T-cell (primary cell): ENCODE data around the gene PTPN2. TPM values are rescaled to one million over a fixed set of nuclear protein-coding genes. Genes with fewer than 3 reads are reported as not detected.

ENCODE experiments used
- ATAC-seq, 4 experiments: fragments of 200-7000 bp in 3 of 4; fragments of 150-1000 bp in 1 of 4; cut with Tn5 transposase; replicated peaks in 1 of 4; 1 replicate in 3 of 4; 2 replicates in 1 of 4; pipeline ENCODE4 v1.10.0; 2021; ENCODE audit warnings: moderate library complexity in 3 of 4, mild to moderate bottlenecking in 2 of 4, moderate number of reproducible peaks in 1 of 4
- CTCF ChIA-PET, 2 donors: fragments of 300-600 bp; sonication (Branson Sonifier 250); formaldehyde crosslinking; loops; one replicate each; lab custom pipeline; 2022; ENCODE audit warnings: antibody characterized with exemption in 2 of 2; lab: Charles Lee
- POLR2A ChIA-PET, 2 donors: fragments of 300-600 bp; sonication (Branson Sonifier 250); formaldehyde crosslinking; loops; one replicate each; lab custom pipeline; 2022; ENCODE audit warnings: antibody characterized with exemption in 2 of 2; lab: Charles Lee
- DNase-seq, 35 experiments: peaks; one replicate each; pipeline versions ENCODE4 v3.0.0 to v3.0.0-alpha.2; 2013 to 2023
- H3K27ac ChIP-seq: one replicate; pipeline ENCODE4 v1.5.1; 2013; ENCODE audit warnings: low read length
- H3K27me3 ChIP-seq, 2 experiments: replicated peaks in 1 of 2; 1 replicate in 1 of 2; 2 replicates in 1 of 2; pipeline versions ENCODE4 v1.6.1 to v1.7.0; 2013; ENCODE audit warnings: low read length in 1 of 2, mixed read lengths in 1 of 2; ENCODE audit not compliant: control insufficient read depth in 2 of 2, insufficient read depth in 2 of 2; ENCODE audit errors: extremely low read depth in 1 of 2
- H3K36me3 ChIP-seq, 2 donors: 1 replicate in 1 of 2; 2 replicates in 1 of 2; pipeline versions ENCODE4 v1.6.1 to v1.7.0; 2013; ENCODE audit warnings: low read length in 1 of 2; ENCODE audit not compliant: control insufficient read depth in 2 of 2, insufficient read depth in 1 of 2; ENCODE audit errors: extremely low read depth in 1 of 2
- H3K4me1 ChIP-seq, 2 experiments: 1 replicate in 1 of 2; 2 replicates in 1 of 2; pipeline versions ENCODE4 v1.6.1 to v1.7.0; 2013; ENCODE audit warnings: low read length in 2 of 2, mixed read lengths in 1 of 2; ENCODE audit not compliant: insufficient read depth in 2 of 2, control insufficient read depth in 1 of 2; ENCODE audit errors: extremely low read depth in 1 of 2
- H3K4me3 ChIP-seq, 2 donors: 1 replicate in 1 of 2; 2 replicates in 1 of 2; pipeline versions ENCODE4 v1.5.1 to v1.7.0; 2013; ENCODE audit warnings: mild to moderate bottlenecking in 2 of 2, low read length in 1 of 2, moderate library complexity in 1 of 2; ENCODE audit not compliant: control insufficient read depth in 1 of 2; ENCODE audit errors: extremely low read depth in 1 of 2
- H3K9me3 ChIP-seq: 2 replicates; pipeline ENCODE4 v1.7.0; 2013
- H3K27ac Mint-ChIP-seq, 2 donors: one replicate each; pipeline ENCODE4 v1.8.0; 2020 to 2021; ENCODE audit warnings: mild to moderate bottlenecking in 2 of 2, mixed read lengths in 2 of 2
- H3K27me3 Mint-ChIP-seq, 2 donors: one replicate each; pipeline ENCODE4 v1.8.0; 2021 to 2022; ENCODE audit warnings: mixed read lengths in 2 of 2
- H3K36me3 Mint-ChIP-seq: one replicate; pipeline ENCODE4 v1.8.0; 2021; ENCODE audit warnings: mixed read lengths
- H3K4me1 Mint-ChIP-seq, 3 donors: one replicate each; pipeline ENCODE4 v1.8.0; 2020 to 2022; ENCODE audit warnings: mixed read lengths in 3 of 3, mild to moderate bottlenecking in 1 of 3
- H3K4me3 Mint-ChIP-seq, 3 donors: one replicate each; pipeline ENCODE4 v1.8.0; 2020 to 2022; ENCODE audit warnings: mild to moderate bottlenecking in 3 of 3, mixed read lengths in 3 of 3, moderate library complexity in 3 of 3
- H3K9me3 Mint-ChIP-seq, 3 donors: one replicate each; pipeline ENCODE4 v1.8.0; 2020 to 2022; ENCODE audit warnings: mixed read lengths in 3 of 3
- WGBS: methylation state at CpG from one replicate; pipeline ENCODE4 v1.1.5; 2013; ENCODE audit warnings: missing lambda C conversion rate; ENCODE audit not compliant: insufficient coverage; 5-methylcytosine and 5-hydroxymethylcytosine counted together
- total RNA-seq, 35 experiments: library from RNA in 6 of 35; stranded (reverse) in 6 of 35; fragments of 120-200 nt in 1 of 35; gene quantifications; one replicate each; pipeline versions ENCODE4 v1.2.1 to v1.2.4 and lab custom pipeline; 2013 to 2026

The PTPN2 gene
- total RNA-seq (10 to 100 TPM; 44.8 to 78.4 (median 57.2) TPM), total RNA-seq (lab: John Stamatoyannopoulos, UW) (55.1 to 110 (median 75.9) reads per million in 29 experiments)
- total RNA-seq (2013), result 83.4 TPM

DNA sequence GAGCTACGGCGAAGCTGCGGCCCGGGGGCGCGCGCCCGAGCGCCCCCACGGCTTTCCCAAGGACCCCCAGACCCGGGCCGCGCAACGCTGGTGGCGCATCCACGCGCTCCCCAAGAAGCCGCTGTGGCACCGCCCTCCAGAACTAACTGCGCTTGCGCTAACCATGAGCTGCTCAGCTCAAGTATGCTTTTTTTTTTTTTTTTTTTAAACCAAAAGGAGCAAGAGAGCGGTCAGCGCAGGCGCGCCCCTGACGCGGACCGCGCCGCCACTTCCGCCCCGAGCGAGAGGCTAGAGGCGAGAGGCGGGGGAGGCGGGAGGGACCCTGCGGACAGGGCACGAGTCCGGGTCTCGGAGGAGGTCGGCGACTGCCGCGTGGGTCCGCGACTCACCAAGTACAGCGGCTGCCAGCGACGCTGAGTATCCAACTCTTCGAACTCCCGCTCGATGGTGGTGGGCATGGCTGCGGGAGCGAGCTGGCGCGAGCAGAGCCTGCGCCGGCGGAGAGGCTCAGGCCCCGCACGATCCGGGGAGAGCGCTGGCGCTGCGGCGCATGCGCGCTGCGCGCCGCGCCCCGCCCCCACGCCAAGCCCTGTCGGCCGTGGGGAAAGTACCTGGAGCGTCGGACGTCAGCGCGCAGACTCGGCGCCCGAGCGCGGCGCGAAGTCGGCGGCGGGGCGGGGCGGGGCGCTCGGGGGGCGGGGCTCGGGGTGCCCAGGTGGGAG, at the start of gene PTPN2:
TSS of gene PTPN2 (minus strand) at position 554 of the 722 bp plus-strand sequence. CDS start at position 458, 96 bp downstream.
- POLR2A ChIA-PET, result interaction anchor here (0.6 to 1.9 kb wide), 36 partner anchors 9 to 729 kb away, joined by 3 to 18 read pairs (median 6); partner anchors contain the start of genes AFG3L2 (in 2 of the 2) and CEP192 (in 2 of the 2)
- 0% methylated on average over 96 of the region's 97 CpGs for WGBS
- peak within 1 kb of the TSS; percentile 86 to 92 (median 92) for H3K4me3 Mint-ChIP-seq
- peak within 1 kb of the TSS; percentile 92 to 95 for H3K27ac Mint-ChIP-seq
- DNase-seq, result peak; percentile 79 to 97 (median 91)
- peaks cover 56 to 65% (median 60%) of the 10 kb centered on the region in 3 donors for H3K4me1 Mint-ChIP-seq
- Histone ChIP-seq H3K36me3 (no peaks in the 10 kb centered on the region), H3K4me1 (peaks cover 24 to 32% of the 10 kb centered on the region in 2 experiments), H3K27ac (peak within 1 kb of the TSS; percentile 99), H3K27me3 (no peaks in the 10 kb centered on the region), H3K4me3 (peak within 1 kb of the TSS; percentile 76 to 79), H3K9me3 (no peaks in the 10 kb centered on the region)
- ATAC-seq, result peak; percentile 86 to 92 (median 87)
- no peaks in the 10 kb centered on the region for H3K27me3 Mint-ChIP-seq
- CTCF ChIA-PET, result interaction anchor here (0.5 to 1.6 kb wide), 16 partner anchors 10 to 507 kb away, joined by 3 to 10 read pairs (median 4); partner anchors contain the start of genes AFG3L2 (in 1 of the 2), CEP192 (in 1 of the 2), CEP76 (in 1 of the 2) and PSMG2 (in 1 of the 2)
- peaks cover 2% of the 10 kb centered on the region for H3K36me3 Mint-ChIP-seq
- no peaks in the 10 kb centered on the region for H3K9me3 Mint-ChIP-seq

DNA sequence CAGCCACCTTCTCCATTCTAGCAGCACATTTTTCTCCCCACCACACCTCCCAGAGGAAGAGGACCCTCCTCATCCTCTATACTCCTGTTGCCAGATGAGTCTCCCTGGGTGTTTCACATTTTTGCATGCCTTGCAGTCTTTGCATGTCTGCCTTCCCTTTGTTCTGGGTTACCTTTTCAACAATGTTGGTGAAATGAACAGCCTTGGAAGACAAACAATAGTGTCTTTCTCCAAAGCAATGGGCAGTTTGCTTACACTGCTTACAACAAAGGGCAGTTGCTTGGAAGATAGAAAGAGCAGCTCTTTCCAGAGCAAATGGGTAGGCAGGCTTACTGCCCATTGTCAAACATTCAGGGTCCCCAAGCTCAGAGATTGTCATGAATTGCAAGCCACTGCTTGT, 49.3 kb upstream of the PTPN2 start:
- ChIA-PET CTCF (interaction anchor here (0.6 to 2.3 kb wide), 14 partner anchors 157 to 541 kb away, joined by 3 to 48 read pairs (median 8); partner anchors contain the start of gene CEP76 (in 1 of the 2)), POLR2A (no interaction called here)
- no peak overlapping the region for H3K27ac ChIP-seq
- Mint-ChIP-seq H3K4me3 (no peak overlapping the region), H3K4me1 (peaks cover 4 to 11% (median 6%) of the 10 kb centered on the region in 3 donors), H3K27ac (no peak overlapping the region), H3K27me3 (peaks cover 3 to 4% of the 10 kb centered on the region in 2 donors), H3K36me3 (no peaks in the 10 kb centered on the region), H3K9me3 (no peaks in the 10 kb centered on the region)
- ATAC-seq (no peak), DNase-seq (no peak)
- H3K27me3 ChIP-seq, result no peaks in the 10 kb centered on the region
- no peaks in the 10 kb centered on the region for H3K9me3 ChIP-seq
- peaks cover 0 to 20% of the 10 kb centered on the region in 2 experiments for H3K4me1 ChIP-seq
- no peak overlapping the region for H3K4me3 ChIP-seq
- H3K36me3 ChIP-seq, result no peaks in the 10 kb centered on the region

DNA sequence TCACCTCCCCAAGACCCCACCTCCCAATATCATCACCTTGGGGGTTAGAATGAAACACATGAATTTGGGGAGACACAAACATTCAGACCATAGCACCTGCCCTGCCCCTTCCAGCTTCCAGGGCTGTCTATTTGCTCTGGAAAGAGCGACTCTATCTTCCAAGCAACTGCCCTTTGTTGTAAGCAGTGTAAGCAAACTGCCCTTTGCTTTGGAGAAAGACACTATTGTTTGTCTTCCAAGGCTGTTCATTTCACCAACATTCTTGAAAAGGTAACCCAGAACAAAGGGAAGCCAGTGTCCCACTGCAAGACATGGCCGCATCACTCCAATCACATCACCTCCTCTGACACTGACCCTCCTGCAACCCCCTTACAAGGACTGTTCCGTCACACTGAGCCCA, 46.9 kb upstream of the PTPN2 start:
- ChIA-PET CTCF (no interaction called here), POLR2A (interaction anchor here in 1 of 2 donors (0.6 kb wide), 1 partner anchor 47 kb away, joined by 8 read pairs; no protein-coding TSS in a partner anchor)
- Histone ChIP-seq H3K27ac (no peak overlapping the region), H3K4me3 (no peak overlapping the region), H3K4me1 (peaks cover 0 to 20% of the 10 kb centered on the region in 2 experiments), H3K27me3 (no peaks in the 10 kb centered on the region), H3K9me3 (no peaks in the 10 kb centered on the region), H3K36me3 (no peaks in the 10 kb centered on the region)
- Mint-ChIP-seq H3K27me3 (peaks cover 3 to 4% of the 10 kb centered on the region in 2 donors), H3K4me3 (no peak overlapping the region), H3K27ac (no peak overlapping the region), H3K9me3 (no peaks in the 10 kb centered on the region), H3K4me1 (peaks cover 4 to 11% (median 6%) of the 10 kb centered on the region in 3 donors), H3K36me3 (no peaks in the 10 kb centered on the region)
- DNase-seq, result no peak
- 46% methylated on average over 2 of the region's 3 CpGs for WGBS
- ATAC-seq, result no peak

DNA sequence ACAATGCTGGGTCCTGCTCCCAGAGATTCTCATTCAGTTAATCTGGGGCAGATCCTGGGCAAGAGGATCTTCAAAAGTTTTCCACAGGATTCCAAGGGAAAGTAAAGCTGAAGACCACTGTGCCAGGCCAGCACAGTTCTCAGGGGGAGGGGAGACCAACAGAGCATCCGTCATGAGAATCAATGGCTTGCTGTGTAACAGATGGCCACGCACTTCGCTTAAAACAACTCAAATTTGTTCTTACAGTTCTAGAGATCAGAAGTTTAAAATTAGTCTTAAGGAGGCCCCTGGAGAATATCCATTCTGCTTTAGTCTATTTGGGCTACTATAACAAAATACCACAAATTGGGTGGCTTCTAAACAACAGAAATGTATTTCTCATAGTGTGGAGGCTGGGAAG, 46.3 kb upstream of the PTPN2 start:
- no peak overlapping the region for H3K27ac ChIP-seq
- no peak overlapping the region for H3K4me3 ChIP-seq
- no peaks in the 10 kb centered on the region for H3K9me3 ChIP-seq
- CTCF ChIA-PET, result no interaction called here
- no peaks in the 10 kb centered on the region for H3K9me3 Mint-ChIP-seq
- H3K27me3 Mint-ChIP-seq, result peaks cover 3 to 4% of the 10 kb centered on the region in 2 donors
- H3K4me3 Mint-ChIP-seq, result no peak overlapping the region
- H3K4me1 ChIP-seq, result peaks cover 0 to 20% of the 10 kb centered on the region in 2 experiments
- H3K4me1 Mint-ChIP-seq, result peaks cover 4 to 11% (median 6%) of the 10 kb centered on the region in 3 donors
- POLR2A ChIA-PET, result interaction anchor here in 1 of 2 donors (0.6 kb wide), 1 partner anchor 47 kb away, joined by 8 read pairs; no protein-coding TSS in a partner anchor
- no peak for ATAC-seq
- no peaks in the 10 kb centered on the region for H3K36me3 ChIP-seq
- no peaks in the 10 kb centered on the region for H3K27me3 ChIP-seq
- no CpG with 5 or more reads among the region's 3 CpGs for WGBS
- no peaks in the 10 kb centered on the region for H3K36me3 Mint-ChIP-seq
- DNase-seq, result no peak
- no peak overlapping the region for H3K27ac Mint-ChIP-seq

DNA sequence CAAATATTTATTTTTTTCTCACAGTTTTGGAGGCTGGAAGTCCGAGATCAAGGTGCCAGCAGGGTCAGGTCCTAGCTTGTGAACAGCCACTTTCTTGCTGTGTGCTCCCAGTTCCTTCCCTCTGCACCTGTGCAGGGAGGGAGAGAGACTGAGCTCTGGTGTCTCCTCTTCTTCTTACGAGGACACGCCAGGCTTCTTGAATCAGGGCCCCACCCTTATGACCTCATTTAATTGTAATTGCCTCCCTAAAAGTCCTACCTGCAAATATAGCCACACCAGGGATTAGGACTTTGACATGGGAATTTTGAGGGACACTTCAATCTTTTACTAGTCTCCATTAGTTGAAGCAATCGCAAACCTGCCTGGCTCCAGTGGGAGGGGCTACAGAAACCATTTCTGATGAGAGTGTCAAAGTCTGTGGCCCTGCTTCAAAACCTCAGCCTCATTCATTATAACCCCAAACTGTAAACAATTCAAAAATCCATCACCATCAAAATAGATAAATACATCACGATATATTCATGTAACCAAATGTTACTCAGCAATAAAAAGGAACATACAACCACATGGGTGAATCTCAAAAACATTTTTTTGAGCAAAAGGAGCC, 45.5 kb upstream of the PTPN2 start:
- H3K9me3 Mint-ChIP-seq, result no peaks in the 10 kb centered on the region
- Histone ChIP-seq H3K4me1 (peaks cover 0 to 19% of the 10 kb centered on the region in 2 experiments), H3K9me3 (no peaks in the 10 kb centered on the region), H3K27me3 (no peaks in the 10 kb centered on the region), H3K36me3 (no peaks in the 10 kb centered on the region), H3K27ac (no peak overlapping the region), H3K4me3 (no peak overlapping the region)
- WGBS, result 50% methylated on average over 1 of the region's 5 CpGs
- ATAC-seq (peak in 1 of 4 experiments; percentile 42), DNase-seq (peak in 7 of 35 experiments; percentile 4 to 38 (median 26))
- H3K27ac Mint-ChIP-seq, result no peak overlapping the region
- peaks cover 3 to 9% (median 4%) of the 10 kb centered on the region in 3 donors for H3K4me1 Mint-ChIP-seq
- H3K36me3 Mint-ChIP-seq, result no peaks in the 10 kb centered on the region
- POLR2A ChIA-PET, result no interaction called here
- H3K4me3 Mint-ChIP-seq, result no peak overlapping the region
- peaks cover 1 to 3% of the 10 kb centered on the region in 2 donors for H3K27me3 Mint-ChIP-seq
- CTCF ChIA-PET, result interaction anchor here in 1 of 2 donors (1.1 kb wide), 1 partner anchor 43 kb away, joined by 3 read pairs; no protein-coding TSS in a partner anchor

DNA sequence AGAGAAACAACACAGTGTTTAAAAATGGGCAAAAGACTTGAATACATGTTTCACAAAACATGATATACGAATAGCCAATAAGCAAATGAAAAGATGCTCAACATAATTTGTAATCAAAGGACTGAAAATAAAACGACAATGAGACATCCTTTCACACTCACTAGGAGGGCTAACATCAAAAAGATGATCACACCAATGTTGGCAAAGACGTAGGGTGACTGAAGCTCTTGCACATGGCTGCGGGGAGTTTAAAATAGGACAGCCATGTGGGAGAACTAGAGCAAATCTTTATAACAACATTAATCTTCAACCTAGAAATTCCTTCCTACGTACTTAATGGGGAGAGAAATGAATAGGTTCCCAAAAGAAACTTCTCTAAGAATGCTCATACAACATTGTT, 44.6 kb upstream of the PTPN2 start:
- ChIA-PET CTCF (interaction anchor here (0.6 to 1.1 kb wide), 2 partner anchors 44 to 231 kb away, joined by 3 read pairs; no protein-coding TSS in a partner anchor), POLR2A (no interaction called here)
- no peaks in the 10 kb centered on the region for H3K27me3 ChIP-seq
- no peak overlapping the region for H3K4me3 ChIP-seq
- H3K27ac Mint-ChIP-seq, result no peak overlapping the region
- peaks cover 0 to 14% of the 10 kb centered on the region in 2 experiments for H3K4me1 ChIP-seq
- peaks cover 0 to 8% (median 2%) of the 10 kb centered on the region in 3 donors for H3K4me1 Mint-ChIP-seq
- H3K4me3 Mint-ChIP-seq, result no peak overlapping the region
- no peaks in the 10 kb centered on the region for H3K9me3 ChIP-seq
- ATAC-seq (no peak), DNase-seq (no peak)
- H3K36me3 ChIP-seq, result no peaks in the 10 kb centered on the region
- no peaks in the 10 kb centered on the region for H3K36me3 Mint-ChIP-seq
- H3K27me3 Mint-ChIP-seq, result no peaks in the 10 kb centered on the region
- 80% methylated on average over 1 of the region's 5 CpGs for WGBS
- no peaks in the 10 kb centered on the region for H3K9me3 Mint-ChIP-seq
- H3K27ac ChIP-seq, result no peak overlapping the region
